Measurements from ENCODE around the gene LUM. TPM values are rescaled to one million over a fixed set of nuclear protein-coding genes. Genes with fewer than 3 reads are reported as not detected.

The LUM gene
- total and polyA plus RNA-seq, 2 experiments from 2014 or later = 0.27 TPM; not detected in 1

DNA sequence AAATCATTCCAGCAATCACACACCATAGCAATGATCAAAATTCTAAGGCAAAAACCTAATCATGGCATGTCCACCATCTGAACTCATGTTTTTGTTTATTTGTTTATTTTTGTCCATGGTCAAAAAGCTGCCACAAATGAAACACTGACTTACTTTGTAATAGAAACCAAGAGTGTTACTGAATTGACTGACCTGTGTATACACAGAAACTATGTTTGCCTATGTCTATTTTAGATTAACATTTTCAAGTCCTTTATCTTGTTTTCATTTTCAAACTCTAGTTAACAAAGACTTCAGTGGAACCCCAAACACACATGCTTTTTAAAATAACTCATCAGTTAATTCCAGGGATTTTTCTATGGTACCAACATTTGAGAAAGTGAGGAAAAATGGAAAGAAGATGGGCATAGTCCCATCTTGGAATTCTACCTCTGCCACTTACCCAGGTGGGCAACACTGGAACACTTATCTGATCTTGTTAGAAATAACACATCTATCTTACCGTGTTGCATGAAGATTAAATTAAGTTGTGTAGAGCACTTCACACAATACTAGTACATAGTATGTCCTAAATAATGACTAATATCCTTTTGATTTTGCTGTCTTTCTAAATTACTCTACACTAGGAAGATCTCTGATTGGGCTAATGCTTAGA is 6.4 kb downstream of the LUM start:
- Mint-ChIP-seq H3K9me3 (no peaks in the 10 kb centered on the region), H3K36me3 (ENCODE audit: low read depth) (no peaks in the 10 kb centered on the region)
- no peak overlapping the region for H3K27ac ChIP-seq (ENCODE audit: low read depth)

More for the DNA sequence above, 6.4 kb downstream of the LUM start:
- Mint-ChIP-seq H3K27ac (no peak overlapping the region), H3K27me3 (ENCODE audit: insufficient read depth, low read depth, poor library complexity) (no peaks in the 10 kb centered on the region), H3K4me3 (no peak overlapping the region), H3K4me1 (peaks cover 2% of the 10 kb centered on the region; the same call in 1 of the 3 replicates)
- Histone ChIP-seq H3K36me3 (ENCODE audit: insufficient read depth) (no peaks in the 10 kb centered on the region), H3K27me3 (ENCODE audit: insufficient read depth) (no peaks in the 10 kb centered on the region), H3K4me2 (no peak overlapping the region), H3K4me3 (no peak overlapping the region), H4K20me1 (replicated peaks; ENCODE audit: insufficient read depth) (no peaks in the 10 kb centered on the region), H3K4me1 (ENCODE audit: insufficient read depth) (no peaks in the 10 kb centered on the region), H3K9me2 (ENCODE audit: insufficient read depth) (no peaks in the 10 kb centered on the region), H3F3A (replicated peaks; ENCODE audit: low read depth) (no peaks in the 10 kb centered on the region), H2AFZ (no peak overlapping the region), H3K79me2 (replicated peaks; ENCODE audit: insufficient read depth) (no peaks in the 10 kb centered on the region)
- ATAC-seq = no peak
- TF ChIP-seq, protein P1, sequence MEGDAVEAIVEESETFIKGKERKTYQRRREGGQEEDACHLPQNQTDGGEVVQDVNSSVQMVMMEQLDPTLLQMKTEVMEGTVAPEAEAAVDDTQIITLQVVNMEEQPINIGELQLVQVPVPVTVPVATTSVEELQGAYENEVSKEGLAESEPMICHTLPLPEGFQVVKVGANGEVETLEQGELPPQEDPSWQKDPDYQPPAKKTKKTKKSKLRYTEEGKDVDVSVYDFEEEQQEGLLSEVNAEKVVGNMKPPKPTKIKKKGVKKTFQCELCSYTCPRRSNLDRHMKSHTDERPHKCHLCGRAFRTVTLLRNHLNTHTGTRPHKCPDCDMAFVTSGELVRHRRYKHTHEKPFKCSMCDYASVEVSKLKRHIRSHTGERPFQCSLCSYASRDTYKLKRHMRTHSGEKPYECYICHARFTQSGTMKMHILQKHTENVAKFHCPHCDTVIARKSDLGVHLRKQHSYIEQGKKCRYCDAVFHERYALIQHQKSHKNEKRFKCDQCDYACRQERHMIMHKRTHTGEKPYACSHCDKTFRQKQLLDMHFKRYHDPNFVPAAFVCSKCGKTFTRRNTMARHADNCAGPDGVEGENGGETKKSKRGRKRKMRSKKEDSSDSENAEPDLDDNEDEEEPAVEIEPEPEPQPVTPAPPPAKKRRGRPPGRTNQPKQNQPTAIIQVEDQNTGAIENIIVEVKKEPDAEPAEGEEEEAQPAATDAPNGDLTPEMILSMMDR (conservative IDR thresholded peaks at IDR 0.05; ENCODE audit: low read depth in 2 of 2) = no peak
- no peak for TF ChIP-seq EZH2 (IDR thresholded peaks at IDR 0.05; ENCODE audit: low read depth, unreplicated experiment)
- TF ChIP-seq, protein P2, sequence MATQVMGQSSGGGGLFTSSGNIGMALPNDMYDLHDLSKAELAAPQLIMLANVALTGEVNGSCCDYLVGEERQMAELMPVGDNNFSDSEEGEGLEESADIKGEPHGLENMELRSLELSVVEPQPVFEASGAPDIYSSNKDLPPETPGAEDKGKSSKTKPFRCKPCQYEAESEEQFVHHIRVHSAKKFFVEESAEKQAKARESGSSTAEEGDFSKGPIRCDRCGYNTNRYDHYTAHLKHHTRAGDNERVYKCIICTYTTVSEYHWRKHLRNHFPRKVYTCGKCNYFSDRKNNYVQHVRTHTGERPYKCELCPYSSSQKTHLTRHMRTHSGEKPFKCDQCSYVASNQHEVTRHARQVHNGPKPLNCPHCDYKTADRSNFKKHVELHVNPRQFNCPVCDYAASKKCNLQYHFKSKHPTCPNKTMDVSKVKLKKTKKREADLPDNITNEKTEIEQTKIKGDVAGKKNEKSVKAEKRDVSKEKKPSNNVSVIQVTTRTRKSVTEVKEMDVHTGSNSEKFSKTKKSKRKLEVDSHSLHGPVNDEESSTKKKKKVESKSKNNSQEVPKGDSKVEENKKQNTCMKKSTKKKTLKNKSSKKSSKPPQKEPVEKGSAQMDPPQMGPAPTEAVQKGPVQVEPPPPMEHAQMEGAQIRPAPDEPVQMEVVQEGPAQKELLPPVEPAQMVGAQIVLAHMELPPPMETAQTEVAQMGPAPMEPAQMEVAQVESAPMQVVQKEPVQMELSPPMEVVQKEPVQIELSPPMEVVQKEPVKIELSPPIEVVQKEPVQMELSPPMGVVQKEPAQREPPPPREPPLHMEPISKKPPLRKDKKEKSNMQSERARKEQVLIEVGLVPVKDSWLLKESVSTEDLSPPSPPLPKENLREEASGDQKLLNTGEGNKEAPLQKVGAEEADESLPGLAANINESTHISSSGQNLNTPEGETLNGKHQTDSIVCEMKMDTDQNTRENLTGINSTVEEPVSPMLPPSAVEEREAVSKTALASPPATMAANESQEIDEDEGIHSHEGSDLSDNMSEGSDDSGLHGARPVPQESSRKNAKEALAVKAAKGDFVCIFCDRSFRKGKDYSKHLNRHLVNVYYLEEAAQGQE (IDR thresholded peaks at IDR 0.05; ENCODE audit: unreplicated experiment) = no peak
- TF ChIP-seq JUNB (IDR thresholded peaks at IDR 0.05; ENCODE audit: unreplicated experiment) = no peak
- TF ChIP-seq, protein P3, sequence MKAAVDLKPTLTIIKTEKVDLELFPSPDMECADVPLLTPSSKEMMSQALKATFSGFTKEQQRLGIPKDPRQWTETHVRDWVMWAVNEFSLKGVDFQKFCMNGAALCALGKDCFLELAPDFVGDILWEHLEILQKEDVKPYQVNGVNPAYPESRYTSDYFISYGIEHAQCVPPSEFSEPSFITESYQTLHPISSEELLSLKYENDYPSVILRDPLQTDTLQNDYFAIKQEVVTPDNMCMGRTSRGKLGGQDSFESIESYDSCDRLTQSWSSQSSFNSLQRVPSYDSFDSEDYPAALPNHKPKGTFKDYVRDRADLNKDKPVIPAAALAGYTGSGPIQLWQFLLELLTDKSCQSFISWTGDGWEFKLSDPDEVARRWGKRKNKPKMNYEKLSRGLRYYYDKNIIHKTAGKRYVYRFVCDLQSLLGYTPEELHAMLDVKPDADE (IDR thresholded peaks at IDR 0.05) = no peak
- TF ChIP-seq EZH2phosphoT487 (IDR thresholded peaks at IDR 0.05; ENCODE audit: unreplicated experiment) = no peak
- TF ChIP-seq STAT1 (IDR thresholded peaks at IDR 0.05; ENCODE audit: unreplicated experiment) = no peak
- no peak for TF ChIP-seq NANOG (IDR thresholded peaks at IDR 0.05; ENCODE audit: borderline replicate concordance)
- TF ChIP-seq ZNF114 (CRISPR knock-in tag; IDR thresholded peaks at IDR 0.05) = no peak
- TF ChIP-seq ZNF331 (CRISPR knock-in tag; IDR thresholded peaks at IDR 0.05; ENCODE audit: low read depth) = no peak
- no peak for TF ChIP-seq CREB1 (CRISPR knock-in tag; IDR thresholded peaks at IDR 0.05; ENCODE audit: low read depth)
- TF ChIP-seq POLR2AphosphoS5 (IDR thresholded peaks at IDR 0.05; ENCODE audit: low read depth) = no peak
- TF ChIP-seq, protein P4, sequence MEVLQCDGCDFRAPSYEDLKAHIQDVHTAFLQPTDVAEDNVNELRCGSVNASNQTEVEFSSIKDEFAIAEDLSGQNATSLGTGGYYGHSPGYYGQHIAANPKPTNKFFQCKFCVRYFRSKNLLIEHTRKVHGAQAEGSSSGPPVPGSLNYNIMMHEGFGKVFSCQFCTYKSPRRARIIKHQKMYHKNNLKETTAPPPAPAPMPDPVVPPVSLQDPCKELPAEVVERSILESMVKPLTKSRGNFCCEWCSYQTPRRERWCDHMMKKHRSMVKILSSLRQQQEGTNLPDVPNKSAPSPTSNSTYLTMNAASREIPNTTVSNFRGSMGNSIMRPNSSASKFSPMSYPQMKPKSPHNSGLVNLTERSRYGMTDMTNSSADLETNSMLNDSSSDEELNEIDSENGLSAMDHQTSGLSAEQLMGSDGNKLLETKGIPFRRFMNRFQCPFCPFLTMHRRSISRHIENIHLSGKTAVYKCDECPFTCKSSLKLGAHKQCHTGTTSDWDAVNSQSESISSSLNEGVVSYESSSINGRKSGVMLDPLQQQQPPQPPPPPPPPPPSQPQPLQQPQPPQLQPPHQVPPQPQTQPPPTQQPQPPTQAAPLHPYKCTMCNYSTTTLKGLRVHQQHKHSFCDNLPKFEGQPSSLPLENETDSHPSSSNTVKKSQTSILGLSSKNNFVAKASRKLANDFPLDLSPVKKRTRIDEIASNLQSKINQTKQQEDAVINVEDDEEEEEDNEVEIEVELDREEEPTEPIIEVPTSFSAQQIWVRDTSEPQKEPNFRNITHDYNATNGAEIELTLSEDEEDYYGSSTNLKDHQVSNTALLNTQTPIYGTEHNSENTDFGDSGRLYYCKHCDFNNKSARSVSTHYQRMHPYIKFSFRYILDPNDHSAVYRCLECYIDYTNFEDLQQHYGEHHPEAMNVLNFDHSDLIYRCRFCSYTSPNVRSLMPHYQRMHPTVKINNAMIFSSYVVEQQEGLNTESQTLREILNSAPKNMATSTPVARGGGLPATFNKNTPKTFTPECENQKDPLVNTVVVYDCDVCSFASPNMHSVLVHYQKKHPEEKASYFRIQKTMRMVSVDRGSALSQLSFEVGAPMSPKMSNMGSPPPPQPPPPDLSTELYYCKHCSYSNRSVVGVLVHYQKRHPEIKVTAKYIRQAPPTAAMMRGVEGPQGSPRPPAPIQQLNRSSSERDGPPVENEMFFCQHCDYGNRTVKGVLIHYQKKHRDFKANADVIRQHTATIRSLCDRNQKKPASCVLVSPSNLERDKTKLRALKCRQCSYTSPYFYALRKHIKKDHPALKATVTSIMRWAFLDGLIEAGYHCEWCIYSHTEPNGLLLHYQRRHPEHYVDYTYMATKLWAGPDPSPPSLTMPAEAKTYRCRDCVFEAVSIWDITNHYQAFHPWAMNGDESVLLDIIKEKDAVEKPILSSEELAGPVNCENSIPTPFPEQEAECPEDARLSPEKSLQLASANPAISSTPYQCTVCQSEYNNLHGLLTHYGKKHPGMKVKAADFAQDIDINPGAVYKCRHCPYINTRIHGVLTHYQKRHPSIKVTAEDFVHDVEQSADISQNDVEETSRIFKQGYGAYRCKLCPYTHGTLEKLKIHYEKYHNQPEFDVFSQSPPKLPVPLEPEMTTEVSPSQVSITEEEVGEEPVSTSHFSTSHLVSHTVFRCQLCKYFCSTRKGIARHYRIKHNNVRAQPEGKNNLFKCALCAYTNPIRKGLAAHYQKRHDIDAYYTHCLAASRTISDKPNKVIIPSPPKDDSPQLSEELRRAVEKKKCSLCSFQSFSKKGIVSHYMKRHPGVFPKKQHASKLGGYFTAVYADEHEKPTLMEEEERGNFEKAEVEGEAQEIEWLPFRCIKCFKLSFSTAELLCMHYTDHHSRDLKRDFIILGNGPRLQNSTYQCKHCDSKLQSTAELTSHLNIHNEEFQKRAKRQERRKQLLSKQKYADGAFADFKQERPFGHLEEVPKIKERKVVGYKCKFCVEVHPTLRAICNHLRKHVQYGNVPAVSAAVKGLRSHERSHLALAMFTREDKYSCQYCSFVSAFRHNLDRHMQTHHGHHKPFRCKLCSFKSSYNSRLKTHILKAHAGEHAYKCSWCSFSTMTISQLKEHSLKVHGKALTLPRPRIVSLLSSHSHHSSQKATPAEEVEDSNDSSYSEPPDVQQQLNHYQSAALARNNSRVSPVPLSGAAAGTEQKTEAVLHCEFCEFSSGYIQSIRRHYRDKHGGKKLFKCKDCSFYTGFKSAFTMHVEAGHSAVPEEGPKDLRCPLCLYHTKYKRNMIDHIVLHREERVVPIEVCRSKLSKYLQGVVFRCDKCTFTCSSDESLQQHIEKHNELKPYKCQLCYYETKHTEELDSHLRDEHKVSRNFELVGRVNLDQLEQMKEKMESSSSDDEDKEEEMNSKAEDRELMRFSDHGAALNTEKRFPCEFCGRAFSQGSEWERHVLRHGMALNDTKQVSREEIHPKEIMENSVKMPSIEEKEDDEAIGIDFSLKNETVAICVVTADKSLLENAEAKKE (CRISPR knock-in tag; IDR thresholded peaks at IDR 0.05) = no peak
- DNase-seq (ENCODE audit: low spot score) = no peak

Measured in GM23338 (cell line).